ENCODE results near the gene C1orf159.

C1orf159 gene

GRCh38 chr1:1092894-1093609 is 22.8 kb downstream of the C1orf159 start:
- DNase-seq (ENCODE audit: low read depth in 2 of 2, low spot score in 1 of 2), result no peak

GRCh38 chr1:1092149-1092855 is 23.6 kb downstream of the C1orf159 start:
- no peak for DNase-seq (ENCODE audit: low read depth in 2 of 2, low spot score in 1 of 2)

- DNase-seq (ENCODE audit: low read depth in 2 of 2, low spot score in 1 of 2), result no peak
These were observed 24.3 kb downstream of the C1orf159 start for GRCh38 chr1:1091344-1092148.

GRCh38 chr1:1090424-1091343 is 25.2 kb downstream of the C1orf159 start:
- DNase-seq (ENCODE audit: low read depth in 2 of 2, low spot score in 1 of 2), result no peak

- no peak for DNase-seq (ENCODE audit: low read depth in 2 of 2, low spot score in 1 of 2)
These were observed 26.0 kb downstream of the C1orf159 start for GRCh38 chr1:1089731-1090423.

- DNase-seq (ENCODE audit: low read depth in 2 of 2, low spot score in 1 of 2), result no peak
These were observed 26.8 kb downstream of the C1orf159 start for GRCh38 chr1:1088801-1089680.

GRCh38 chr1:1088029-1088800 is 27.7 kb downstream of the C1orf159 start:
- no peak for DNase-seq (ENCODE audit: low read depth in 2 of 2, low spot score in 1 of 2)

GRCh38 chr1:1087351-1088028 is 28.4 kb downstream of the C1orf159 start:
- no peak for DNase-seq (ENCODE audit: low read depth in 2 of 2, low spot score in 1 of 2)

GRCh38 chr1:1086911-1087341 is 29.0 kb downstream of the C1orf159 start:
- no peak for DNase-seq (ENCODE audit: low read depth in 2 of 2, low spot score in 1 of 2)

GRCh38 chr1:1085911-1086841 is 29.7 kb downstream of the C1orf159 start:
- DNase-seq (ENCODE audit: low read depth in 2 of 2, low spot score in 1 of 2), result no peak

- no peak for DNase-seq (ENCODE audit: low read depth in 2 of 2, low spot score in 1 of 2)
These were observed 30.6 kb downstream of the C1orf159 start for GRCh38 chr1:1085171-1085841.

GRCh38 chr1:1084372-1085170 is 31.3 kb downstream of the C1orf159 start:
- no peak for DNase-seq (ENCODE audit: low read depth in 2 of 2, low spot score in 1 of 2)

- DNase-seq (ENCODE audit: low read depth in 2 of 2, low spot score in 1 of 2), result no peak
These were observed 32.2 kb downstream of the C1orf159 start for GRCh38 chr1:1083416-1084371.

- no peak for DNase-seq (ENCODE audit: low read depth in 2 of 2, low spot score in 1 of 2)
These were observed 33.0 kb downstream of the C1orf159 start for GRCh38 chr1:1082776-1083415.
